Uterus (tissue), 2 donors: Measurements from ENCODE around the gene TMEM79.

ENCODE experiments used
- POLR2A ChIP-seq, 2 donors: fragments of 450-650 bp; IDR thresholded peaks; one replicate each; pipeline ENCODE4 v1.6.1; 2016; ENCODE audit warnings: antibody characterized with exemption in 2 of 2, mild to moderate bottlenecking in 1 of 2, moderate library complexity in 1 of 2
- TF ChIP-seq, protein P1 (sequence below), 4 experiments: fragments of 200-600 bp in 2 of 4; fragments of 450-650 bp in 2 of 4; sonication (generic) in 2 of 4; IDR thresholded peaks; one replicate each; pipeline ENCODE4 v1.5.1; 2016 to 2019; ENCODE audit warnings: antibody characterized with exemption in 4 of 4, mild to moderate bottlenecking in 2 of 4, moderate library complexity in 1 of 4

DNA sequence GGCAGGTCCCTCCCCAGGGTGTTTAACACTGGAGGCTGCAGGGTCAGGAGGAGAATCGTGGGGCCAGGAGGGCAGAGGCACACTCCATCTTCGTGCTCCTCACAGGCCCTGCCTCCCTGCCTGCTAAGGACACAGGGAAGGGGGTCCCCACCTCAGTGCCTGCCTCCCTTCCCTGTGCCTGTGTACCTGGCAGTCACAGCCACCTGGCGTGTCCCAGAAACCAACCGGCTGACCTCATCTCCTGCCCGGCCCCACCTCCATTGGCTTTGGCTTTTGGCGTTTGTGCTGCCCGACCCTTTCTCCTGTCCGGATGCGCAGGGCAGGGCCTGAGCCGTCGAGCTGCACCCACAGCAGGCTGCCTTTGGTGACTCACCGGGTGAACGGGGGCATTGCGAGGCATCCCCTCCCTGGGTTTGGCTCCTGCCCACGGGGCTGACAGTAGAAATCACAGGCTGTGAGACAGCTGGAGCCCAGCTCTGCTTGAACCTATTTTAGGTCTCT, 42.8 kb upstream of the TMEM79 start:
- TF ChIP-seq, protein P1, sequence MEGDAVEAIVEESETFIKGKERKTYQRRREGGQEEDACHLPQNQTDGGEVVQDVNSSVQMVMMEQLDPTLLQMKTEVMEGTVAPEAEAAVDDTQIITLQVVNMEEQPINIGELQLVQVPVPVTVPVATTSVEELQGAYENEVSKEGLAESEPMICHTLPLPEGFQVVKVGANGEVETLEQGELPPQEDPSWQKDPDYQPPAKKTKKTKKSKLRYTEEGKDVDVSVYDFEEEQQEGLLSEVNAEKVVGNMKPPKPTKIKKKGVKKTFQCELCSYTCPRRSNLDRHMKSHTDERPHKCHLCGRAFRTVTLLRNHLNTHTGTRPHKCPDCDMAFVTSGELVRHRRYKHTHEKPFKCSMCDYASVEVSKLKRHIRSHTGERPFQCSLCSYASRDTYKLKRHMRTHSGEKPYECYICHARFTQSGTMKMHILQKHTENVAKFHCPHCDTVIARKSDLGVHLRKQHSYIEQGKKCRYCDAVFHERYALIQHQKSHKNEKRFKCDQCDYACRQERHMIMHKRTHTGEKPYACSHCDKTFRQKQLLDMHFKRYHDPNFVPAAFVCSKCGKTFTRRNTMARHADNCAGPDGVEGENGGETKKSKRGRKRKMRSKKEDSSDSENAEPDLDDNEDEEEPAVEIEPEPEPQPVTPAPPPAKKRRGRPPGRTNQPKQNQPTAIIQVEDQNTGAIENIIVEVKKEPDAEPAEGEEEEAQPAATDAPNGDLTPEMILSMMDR (IDR thresholded peaks at IDR 0.05) = no peak
- no peak for TF ChIP-seq POLR2A (IDR thresholded peaks at IDR 0.05)
